ENCODE data around the gene PSG1. TPM values are rescaled to one million over a fixed set of nuclear protein-coding genes. Genes with fewer than 3 reads are reported as not detected.
"Not testable (repeated sequence)": the region's sequence is repeated elsewhere in the genome, so short reads cannot be mapped to it uniquely, and the experiment has no call there.

Gene PSG1
- total RNA-seq, 2 experiments from 2014 or later = not detected

- CTCF ChIA-PET (ENCODE audit: unreplicated experiment); H3K27ac ChIP-seq (ENCODE audit: low read depth, low read length, poor library complexity, severe bottlenecking); H4K20me1 ChIP-seq (ENCODE audit: insufficient read depth, low read length); POLR2A ChIA-PET; H3K4me3 ChIP-seq (ENCODE audit: low read depth, low read length, poor library complexity, severe bottlenecking); H3K36me3 ChIP-seq (ENCODE audit: insufficient read depth, low read length); H3K79me2 ChIP-seq (ENCODE audit: insufficient read depth, low read depth, low read length); H3K4me1 ChIP-seq (ENCODE audit: insufficient read depth, low read length, poor library complexity, severe bottlenecking); H2AFZ ChIP-seq (ENCODE audit: low read length); intact Hi-C loops (cut with micrococcal nuclease; ENCODE audit: unreplicated experiment); H3K9me2 ChIP-seq (ENCODE audit: insufficient read depth, low read length); H3K9me3 ChIP-seq (ENCODE audit: low read length); BruUV-seq (replicated peaks); H3K4me2 ChIP-seq (ENCODE audit: low read length); DNase-seq (ENCODE audit: low spot score): not testable (repeated sequence)
These were observed 10.9 kb upstream of the PSG1 start for GRCh38 chr19:42890446-42890845.

GRCh38 chr19:42887876-42888445 is 8.4 kb upstream of the PSG1 start:
- H2AFZ ChIP-seq (ENCODE audit: low read length); H3K4me3 ChIP-seq (ENCODE audit: low read depth, low read length, poor library complexity, severe bottlenecking); H3K36me3 ChIP-seq (ENCODE audit: insufficient read depth, low read length); H4K20me1 ChIP-seq (ENCODE audit: insufficient read depth, low read length); H3K4me1 ChIP-seq (ENCODE audit: insufficient read depth, low read length, poor library complexity, severe bottlenecking); H3K4me2 ChIP-seq (ENCODE audit: low read length); H3K9me2 ChIP-seq (ENCODE audit: insufficient read depth, low read length); DNase-seq (ENCODE audit: low spot score); BruUV-seq (replicated peaks); H3K27ac ChIP-seq (ENCODE audit: low read depth, low read length, poor library complexity, severe bottlenecking); H3K9me3 ChIP-seq (ENCODE audit: low read length); POLR2A ChIA-PET; CTCF ChIA-PET (ENCODE audit: unreplicated experiment); H3K79me2 ChIP-seq (ENCODE audit: insufficient read depth, low read depth, low read length); intact Hi-C loops (cut with micrococcal nuclease; ENCODE audit: unreplicated experiment): not testable (repeated sequence)

GRCh38 chr19:42882730-42883129 is 3.2 kb upstream of the PSG1 start:
- H3K27ac ChIP-seq (ENCODE audit: low read depth, low read length, poor library complexity, severe bottlenecking); H3K4me1 ChIP-seq (ENCODE audit: insufficient read depth, low read length, poor library complexity, severe bottlenecking); H3K9me2 ChIP-seq (ENCODE audit: insufficient read depth, low read length); H3K4me3 ChIP-seq (ENCODE audit: low read depth, low read length, poor library complexity, severe bottlenecking); POLR2A ChIA-PET; H2AFZ ChIP-seq (ENCODE audit: low read length); H4K20me1 ChIP-seq (ENCODE audit: insufficient read depth, low read length); BruUV-seq (replicated peaks); H3K9me3 ChIP-seq (ENCODE audit: low read length); H3K79me2 ChIP-seq (ENCODE audit: insufficient read depth, low read depth, low read length); DNase-seq (ENCODE audit: low spot score); H3K36me3 ChIP-seq (ENCODE audit: insufficient read depth, low read length); H3K4me2 ChIP-seq (ENCODE audit: low read length); CTCF ChIA-PET (ENCODE audit: unreplicated experiment); intact Hi-C loops (cut with micrococcal nuclease; ENCODE audit: unreplicated experiment): not testable (repeated sequence)

DNA sequence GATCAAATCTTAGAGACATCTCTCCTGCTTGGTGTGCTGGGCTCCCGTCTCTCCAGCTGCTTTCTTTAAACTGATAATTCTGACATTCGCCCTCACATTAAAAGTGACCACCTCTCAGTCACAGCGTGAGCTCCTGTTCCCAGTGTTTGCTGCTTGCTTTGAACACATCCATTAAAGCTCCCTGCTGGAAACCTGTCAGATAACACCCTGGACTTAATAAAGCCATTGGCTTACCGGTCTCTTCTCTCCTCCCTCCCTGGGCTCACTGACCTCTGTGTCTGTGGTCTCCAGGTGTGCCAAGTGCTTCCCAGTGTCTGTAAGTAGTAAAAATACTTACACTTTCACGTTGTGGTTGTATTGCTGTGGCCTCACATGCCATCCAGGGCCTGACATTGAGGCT is 2.5 kb upstream of the PSG1 start:
- H3K9me3 ChIP-seq (ENCODE audit: low read length); H3K27ac ChIP-seq (ENCODE audit: low read depth, low read length, poor library complexity, severe bottlenecking); H3K4me2 ChIP-seq (ENCODE audit: low read length); H3K9me2 ChIP-seq (ENCODE audit: insufficient read depth, low read length); H3K79me2 ChIP-seq (ENCODE audit: insufficient read depth, low read depth, low read length); H4K20me1 ChIP-seq (ENCODE audit: insufficient read depth, low read length); CTCF ChIA-PET (ENCODE audit: unreplicated experiment); H2AFZ ChIP-seq (ENCODE audit: low read length); intact Hi-C loops (cut with micrococcal nuclease; ENCODE audit: unreplicated experiment); POLR2A ChIA-PET; H3K4me3 ChIP-seq (ENCODE audit: low read depth, low read length, poor library complexity, severe bottlenecking); BruUV-seq (replicated peaks); DNase-seq (ENCODE audit: low spot score); H3K36me3 ChIP-seq (ENCODE audit: insufficient read depth, low read length); H3K4me1 ChIP-seq (ENCODE audit: insufficient read depth, low read length, poor library complexity, severe bottlenecking): not testable (repeated sequence)

- H3K9me2 ChIP-seq (ENCODE audit: insufficient read depth, low read length); H3K79me2 ChIP-seq (ENCODE audit: insufficient read depth, low read depth, low read length); H4K20me1 ChIP-seq (ENCODE audit: insufficient read depth, low read length); intact Hi-C loops (cut with micrococcal nuclease; ENCODE audit: unreplicated experiment); BruUV-seq (replicated peaks); H3K9me3 ChIP-seq (ENCODE audit: low read length); H3K4me2 ChIP-seq (ENCODE audit: low read length); H3K36me3 ChIP-seq (ENCODE audit: insufficient read depth, low read length); H2AFZ ChIP-seq (ENCODE audit: low read length); H3K4me3 ChIP-seq (ENCODE audit: low read depth, low read length, poor library complexity, severe bottlenecking); H3K27ac ChIP-seq (ENCODE audit: low read depth, low read length, poor library complexity, severe bottlenecking); H3K4me1 ChIP-seq (ENCODE audit: insufficient read depth, low read length, poor library complexity, severe bottlenecking); POLR2A ChIA-PET; CTCF ChIA-PET (ENCODE audit: unreplicated experiment); DNase-seq (ENCODE audit: low spot score): not testable (repeated sequence)
- peak; percentile 56 for TF ChIP-seq CTCF (conservative IDR thresholded peaks at IDR 0.05; ENCODE audit: low read length)
These were observed 1.8 kb upstream of the PSG1 start for GRCh38 chr19:42881279-42881678.

GRCh38 chr19:42880621-42881020 is 1.1 kb upstream of the PSG1 start:
- H4K20me1 ChIP-seq (ENCODE audit: insufficient read depth, low read length); H3K79me2 ChIP-seq (ENCODE audit: insufficient read depth, low read depth, low read length); intact Hi-C loops (cut with micrococcal nuclease; ENCODE audit: unreplicated experiment); H3K4me2 ChIP-seq (ENCODE audit: low read length); H3K27ac ChIP-seq (ENCODE audit: low read depth, low read length, poor library complexity, severe bottlenecking); H3K9me2 ChIP-seq (ENCODE audit: insufficient read depth, low read length); POLR2A ChIA-PET; CTCF ChIA-PET (ENCODE audit: unreplicated experiment); H3K9me3 ChIP-seq (ENCODE audit: low read length); H2AFZ ChIP-seq (ENCODE audit: low read length); DNase-seq (ENCODE audit: low spot score); H3K4me3 ChIP-seq (ENCODE audit: low read depth, low read length, poor library complexity, severe bottlenecking); H3K36me3 ChIP-seq (ENCODE audit: insufficient read depth, low read length); BruUV-seq (replicated peaks); H3K4me1 ChIP-seq (ENCODE audit: insufficient read depth, low read length, poor library complexity, severe bottlenecking): not testable (repeated sequence)
